Measurements from ENCODE around the gene PADI1. TPM values are rescaled to one million over a fixed set of nuclear protein-coding genes. Genes with fewer than 3 reads are reported as not detected.

Gene PADI1
- polyA plus RNA-seq, 1 donor from 2014 or later, result 0.66 TPM

DNA sequence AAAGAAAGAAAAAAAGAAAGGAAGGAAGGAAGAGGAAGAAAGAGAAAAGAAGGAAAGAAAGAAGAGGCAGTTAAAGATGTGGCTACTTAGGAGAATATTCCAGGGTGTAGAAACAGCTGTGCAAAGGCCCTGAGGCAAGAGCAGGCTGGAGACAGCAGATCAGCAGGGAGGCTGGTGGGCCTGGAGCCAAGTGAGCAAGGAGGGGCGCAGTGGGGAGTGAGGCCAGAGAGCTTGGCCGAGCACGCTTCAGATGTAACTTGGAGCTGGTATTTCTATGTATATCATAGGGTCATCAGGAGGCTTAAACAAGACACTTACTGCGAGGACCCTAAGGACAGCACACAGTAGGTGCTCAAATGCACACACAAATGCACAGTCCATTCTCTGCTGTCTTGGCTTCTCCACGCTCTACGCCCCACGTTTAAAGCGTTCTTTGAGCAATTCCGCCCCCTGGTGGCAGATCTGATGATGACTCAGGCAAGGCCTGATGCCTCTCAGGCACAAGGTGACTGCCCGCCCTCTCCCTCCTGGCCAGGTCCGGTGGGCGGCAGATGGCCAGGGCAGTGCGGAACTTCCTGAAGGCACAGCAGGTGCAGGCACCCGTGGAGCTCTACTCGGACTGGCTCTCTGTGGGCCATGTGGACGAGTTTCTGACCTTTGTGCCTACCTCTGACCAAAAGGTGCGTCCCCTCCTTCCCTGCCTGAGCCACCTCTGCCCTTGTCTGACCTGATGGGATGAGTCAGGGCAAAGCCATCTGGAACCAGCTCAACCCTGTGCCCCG is 32.0 kb downstream of the PADI1 start:
- H3F3A ChIP-seq (ENCODE audit: insufficient read depth, low read length, poor library complexity, severe bottlenecking), result no peaks in the 10 kb centered on the region
- no peaks in the 10 kb centered on the region for H4K20me1 ChIP-seq (ENCODE audit: insufficient read depth)
- H3K27ac ChIP-seq (ENCODE audit: low read length), result no peak overlapping the region
- no peaks in the 10 kb centered on the region for H3K79me2 ChIP-seq (replicated peaks; ENCODE audit: insufficient read depth, low read length)
- no peaks in the 10 kb centered on the region for H3K9me3 ChIP-seq (ENCODE audit: low read length)
- H3K4me3 ChIP-seq (ENCODE audit: low read length), result no peak overlapping the region
- TF ChIP-seq MXI1 (conservative IDR thresholded peaks at IDR 0.05; ENCODE audit: poor library complexity, severe bottlenecking), result no peak
- no peak for TF ChIP-seq TAF1 (IDR thresholded peaks at IDR 0.05; ENCODE audit: low read depth)
- TF ChIP-seq, protein P1, sequence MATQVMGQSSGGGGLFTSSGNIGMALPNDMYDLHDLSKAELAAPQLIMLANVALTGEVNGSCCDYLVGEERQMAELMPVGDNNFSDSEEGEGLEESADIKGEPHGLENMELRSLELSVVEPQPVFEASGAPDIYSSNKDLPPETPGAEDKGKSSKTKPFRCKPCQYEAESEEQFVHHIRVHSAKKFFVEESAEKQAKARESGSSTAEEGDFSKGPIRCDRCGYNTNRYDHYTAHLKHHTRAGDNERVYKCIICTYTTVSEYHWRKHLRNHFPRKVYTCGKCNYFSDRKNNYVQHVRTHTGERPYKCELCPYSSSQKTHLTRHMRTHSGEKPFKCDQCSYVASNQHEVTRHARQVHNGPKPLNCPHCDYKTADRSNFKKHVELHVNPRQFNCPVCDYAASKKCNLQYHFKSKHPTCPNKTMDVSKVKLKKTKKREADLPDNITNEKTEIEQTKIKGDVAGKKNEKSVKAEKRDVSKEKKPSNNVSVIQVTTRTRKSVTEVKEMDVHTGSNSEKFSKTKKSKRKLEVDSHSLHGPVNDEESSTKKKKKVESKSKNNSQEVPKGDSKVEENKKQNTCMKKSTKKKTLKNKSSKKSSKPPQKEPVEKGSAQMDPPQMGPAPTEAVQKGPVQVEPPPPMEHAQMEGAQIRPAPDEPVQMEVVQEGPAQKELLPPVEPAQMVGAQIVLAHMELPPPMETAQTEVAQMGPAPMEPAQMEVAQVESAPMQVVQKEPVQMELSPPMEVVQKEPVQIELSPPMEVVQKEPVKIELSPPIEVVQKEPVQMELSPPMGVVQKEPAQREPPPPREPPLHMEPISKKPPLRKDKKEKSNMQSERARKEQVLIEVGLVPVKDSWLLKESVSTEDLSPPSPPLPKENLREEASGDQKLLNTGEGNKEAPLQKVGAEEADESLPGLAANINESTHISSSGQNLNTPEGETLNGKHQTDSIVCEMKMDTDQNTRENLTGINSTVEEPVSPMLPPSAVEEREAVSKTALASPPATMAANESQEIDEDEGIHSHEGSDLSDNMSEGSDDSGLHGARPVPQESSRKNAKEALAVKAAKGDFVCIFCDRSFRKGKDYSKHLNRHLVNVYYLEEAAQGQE (IDR thresholded peaks at IDR 0.05; ENCODE audit: borderline replicate concordance), result no peak
- peak; percentile 87 for TF ChIP-seq CTCF (IDR thresholded peaks at IDR 0.05; ENCODE audit: poor library complexity, severe bottlenecking)
- TF ChIP-seq POLR2AphosphoS5 (IDR thresholded peaks at IDR 0.05), result no peak
- TF ChIP-seq RAD21 (conservative IDR thresholded peaks at IDR 0.05), result peak; percentile 85
- peak; percentile 95 for TF ChIP-seq SMC3 (conservative IDR thresholded peaks at IDR 0.05; ENCODE audit: poor library complexity)
- TF ChIP-seq EP300 (conservative IDR thresholded peaks at IDR 0.05; ENCODE audit: poor library complexity, severe bottlenecking), result no peak
- H3K9me2 ChIP-seq (ENCODE audit: insufficient read depth, low read length), result no peaks in the 10 kb centered on the region
- no peaks in the 10 kb centered on the region for H3K27me3 ChIP-seq (ENCODE audit: insufficient read depth, low read depth, low read length)
- H3K4me2 ChIP-seq (ENCODE audit: low read length), result no peak overlapping the region
- H3K36me3 ChIP-seq (ENCODE audit: insufficient read depth, low read length), result no peaks in the 10 kb centered on the region
- H3K9ac ChIP-seq (ENCODE audit: low read length), result no peak overlapping the region
- H2AFZ ChIP-seq (ENCODE audit: low read depth, low read length), result no peak overlapping the region

DNA sequence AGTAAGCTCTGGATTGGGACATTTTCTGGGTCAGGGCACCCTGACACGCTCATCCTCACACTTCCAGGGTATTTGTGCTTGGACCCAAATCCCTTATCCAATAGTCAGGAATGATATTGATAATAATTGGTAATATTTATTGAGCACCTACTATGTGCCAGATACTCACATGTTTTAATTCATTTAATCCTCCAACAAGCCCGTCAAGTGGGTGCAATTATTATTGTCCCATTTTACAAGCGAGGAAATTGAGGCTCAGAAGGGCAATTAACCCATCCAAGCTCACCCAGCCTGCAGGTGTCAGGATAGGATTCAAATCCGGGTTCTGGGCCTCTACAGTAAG is 32.6 kb downstream of the PADI1 start:
- Histone ChIP-seq H3K36me3 (ENCODE audit: insufficient read depth, low read length) (no peaks in the 10 kb centered on the region), H3K79me2 (replicated peaks; ENCODE audit: insufficient read depth, low read length) (no peaks in the 10 kb centered on the region), H3K4me3 (ENCODE audit: low read length) (no peak overlapping the region), H2AFZ (ENCODE audit: low read depth, low read length) (no peak overlapping the region), H3K9me2 (ENCODE audit: insufficient read depth, low read length) (no peaks in the 10 kb centered on the region), H3K27ac (ENCODE audit: low read length) (no peak overlapping the region), H3F3A (ENCODE audit: insufficient read depth, low read length, poor library complexity, severe bottlenecking) (no peaks in the 10 kb centered on the region), H3K9ac (ENCODE audit: low read length) (no peak overlapping the region), H3K4me2 (ENCODE audit: low read length) (no peak overlapping the region), H4K20me1 (ENCODE audit: insufficient read depth) (no peaks in the 10 kb centered on the region), H3K27me3 (ENCODE audit: insufficient read depth, low read depth, low read length) (no peaks in the 10 kb centered on the region), H3K9me3 (ENCODE audit: low read length) (no peaks in the 10 kb centered on the region)
- TF ChIP-seq, protein P1 (IDR thresholded peaks at IDR 0.05; ENCODE audit: borderline replicate concordance), result no peak
- no peak for TF ChIP-seq CTCF (IDR thresholded peaks at IDR 0.05; ENCODE audit: poor library complexity, severe bottlenecking)
- TF ChIP-seq POLR2AphosphoS5 (IDR thresholded peaks at IDR 0.05), result no peak
- no peak for TF ChIP-seq EP300 (conservative IDR thresholded peaks at IDR 0.05; ENCODE audit: poor library complexity, severe bottlenecking)
- TF ChIP-seq MXI1 (conservative IDR thresholded peaks at IDR 0.05; ENCODE audit: poor library complexity, severe bottlenecking), result no peak
- TF ChIP-seq RAD21 (conservative IDR thresholded peaks at IDR 0.05), result no peak
- no peak for TF ChIP-seq TAF1 (IDR thresholded peaks at IDR 0.05; ENCODE audit: low read depth)
- no peak for TF ChIP-seq SMC3 (conservative IDR thresholded peaks at IDR 0.05; ENCODE audit: poor library complexity)
- TF ChIP-seq EZH2 (IDR thresholded peaks at IDR 0.05; ENCODE audit: borderline replicate concordance, insufficient read depth, low read length, poor library complexity, severe bottlenecking), result no peak

All from neural cell (in vitro differentiated cells).